ENCODE data around the gene COQ8B. TPM values are rescaled to one million over a fixed set of nuclear protein-coding genes. Genes with fewer than 3 reads are reported as not detected.

COQ8B gene
- total and polyA plus RNA-seq, 2 donors from 2014 or later = 45.8 to 55.3 TPM

- Histone ChIP-seq H3K27ac (ENCODE audit: low read depth in 2 of 2, low read length in 2 of 2) (peak overlapping the region; percentile 96 to 98), H3K9me3 (ENCODE audit: control insufficient read depth in 2 of 3, insufficient read depth in 1 of 3, low read length in 3 of 3) (no peaks in the 10 kb centered on the region), H3K4me3 (ENCODE audit: low read length in 3 of 3) (no peak overlapping the region), H3K9ac (ENCODE audit: low read length in 3 of 3) (peak overlapping the region in 1 of 3 donors; percentile 75), H3K4me1 (ENCODE audit: control insufficient read depth in 2 of 3, insufficient read depth in 2 of 3, low read depth in 1 of 3, low read length in 3 of 3) (peaks cover 3 to 23% (median 13%) of the 10 kb centered on the region in 3 donors), H3K36me3 (ENCODE audit: control insufficient read depth in 2 of 3, insufficient read depth in 3 of 3, low read length in 3 of 3) (peaks cover 0 to 5% (median 2%) of the 10 kb centered on the region in 3 donors), H3K27me3 (ENCODE audit: control insufficient read depth, insufficient read depth, low read length) (no peaks in the 10 kb centered on the region)
- FAIRE-seq = no peak
- DNase-seq = no peak
- intact Hi-C loops (cut with DNase I) = no loop called here
- TF ChIP-seq, protein P1, sequence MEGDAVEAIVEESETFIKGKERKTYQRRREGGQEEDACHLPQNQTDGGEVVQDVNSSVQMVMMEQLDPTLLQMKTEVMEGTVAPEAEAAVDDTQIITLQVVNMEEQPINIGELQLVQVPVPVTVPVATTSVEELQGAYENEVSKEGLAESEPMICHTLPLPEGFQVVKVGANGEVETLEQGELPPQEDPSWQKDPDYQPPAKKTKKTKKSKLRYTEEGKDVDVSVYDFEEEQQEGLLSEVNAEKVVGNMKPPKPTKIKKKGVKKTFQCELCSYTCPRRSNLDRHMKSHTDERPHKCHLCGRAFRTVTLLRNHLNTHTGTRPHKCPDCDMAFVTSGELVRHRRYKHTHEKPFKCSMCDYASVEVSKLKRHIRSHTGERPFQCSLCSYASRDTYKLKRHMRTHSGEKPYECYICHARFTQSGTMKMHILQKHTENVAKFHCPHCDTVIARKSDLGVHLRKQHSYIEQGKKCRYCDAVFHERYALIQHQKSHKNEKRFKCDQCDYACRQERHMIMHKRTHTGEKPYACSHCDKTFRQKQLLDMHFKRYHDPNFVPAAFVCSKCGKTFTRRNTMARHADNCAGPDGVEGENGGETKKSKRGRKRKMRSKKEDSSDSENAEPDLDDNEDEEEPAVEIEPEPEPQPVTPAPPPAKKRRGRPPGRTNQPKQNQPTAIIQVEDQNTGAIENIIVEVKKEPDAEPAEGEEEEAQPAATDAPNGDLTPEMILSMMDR (IDR thresholded peaks at IDR 0.05; ENCODE audit: borderline replicate concordance, extremely low read depth, insufficient read depth) = no peak
Observed at GRCh38 chr19:40713939-40714338, 2.7 kb downstream of the COQ8B start.

- H3K27me3 ChIP-seq (ENCODE audit: control insufficient read depth, insufficient read depth, low read length) = no peaks in the 10 kb centered on the region
- no peak overlapping the region for H3K9ac ChIP-seq (ENCODE audit: low read length in 3 of 3)
- FAIRE-seq (no peak), DNase-seq (peak in 1 of 5 donors; percentile 22)
- H3K36me3 ChIP-seq (ENCODE audit: control insufficient read depth in 2 of 3, insufficient read depth in 3 of 3, low read length in 3 of 3) = peaks cover 2 to 10% (median 9%) of the 10 kb centered on the region in 3 donors
- H3K27ac ChIP-seq (ENCODE audit: low read depth in 2 of 2, low read length in 2 of 2) = no peak overlapping the region
- TF ChIP-seq, protein P1 (IDR thresholded peaks at IDR 0.05; ENCODE audit: borderline replicate concordance, extremely low read depth, insufficient read depth) = no peak
- H3K4me3 ChIP-seq (ENCODE audit: low read length in 3 of 3) = no peak overlapping the region
- intact Hi-C loops (cut with DNase I) = no loop called here
- H3K9me3 ChIP-seq (ENCODE audit: control insufficient read depth in 2 of 3, insufficient read depth in 1 of 3, low read length in 3 of 3) = no peaks in the 10 kb centered on the region
- peaks cover 0 to 5% (median 0%) of the 10 kb centered on the region in 3 donors for H3K4me1 ChIP-seq (ENCODE audit: control insufficient read depth in 2 of 3, insufficient read depth in 2 of 3, low read depth in 1 of 3, low read length in 3 of 3)
Observed at GRCh38 chr19:40709817-40710216, 6.9 kb downstream of the COQ8B start.

- Histone ChIP-seq H3K36me3 (ENCODE audit: control insufficient read depth in 2 of 3, insufficient read depth in 3 of 3, low read length in 3 of 3) (peaks cover 3 to 15% (median 13%) of the 10 kb centered on the region in 3 donors), H3K27ac (ENCODE audit: low read depth in 2 of 2, low read length in 2 of 2) (no peak overlapping the region), H3K4me1 (ENCODE audit: control insufficient read depth in 2 of 3, insufficient read depth in 2 of 3, low read depth in 1 of 3, low read length in 3 of 3) (no peaks in the 10 kb centered on the region), H3K9me3 (ENCODE audit: control insufficient read depth in 2 of 3, insufficient read depth in 1 of 3, low read length in 3 of 3) (no peaks in the 10 kb centered on the region), H3K4me3 (ENCODE audit: low read length in 3 of 3) (no peak overlapping the region), H3K9ac (ENCODE audit: low read length in 3 of 3) (no peak overlapping the region), H3K27me3 (ENCODE audit: control insufficient read depth, insufficient read depth, low read length) (no peaks in the 10 kb centered on the region)
- FAIRE-seq (no peak), DNase-seq (no peak)
- TF ChIP-seq, protein P1 (IDR thresholded peaks at IDR 0.05; ENCODE audit: borderline replicate concordance, extremely low read depth, insufficient read depth) = no peak
- intact Hi-C loops (cut with DNase I) = no loop called here
Observed at GRCh38 chr19:40707615-40708014, 9.1 kb downstream of the COQ8B start.
